HG03064 (cell line): Measurements from ENCODE around the gene E2F3.

Experiments
- ATAC-seq: cut with Tn5 transposase; IDR thresholded peaks from one replicate; pipeline ENCODE4 v1.9.1; 2021; ENCODE audit warnings: low read depth; ENCODE audit not compliant: unreplicated experiment

Gene E2F3

DNA sequence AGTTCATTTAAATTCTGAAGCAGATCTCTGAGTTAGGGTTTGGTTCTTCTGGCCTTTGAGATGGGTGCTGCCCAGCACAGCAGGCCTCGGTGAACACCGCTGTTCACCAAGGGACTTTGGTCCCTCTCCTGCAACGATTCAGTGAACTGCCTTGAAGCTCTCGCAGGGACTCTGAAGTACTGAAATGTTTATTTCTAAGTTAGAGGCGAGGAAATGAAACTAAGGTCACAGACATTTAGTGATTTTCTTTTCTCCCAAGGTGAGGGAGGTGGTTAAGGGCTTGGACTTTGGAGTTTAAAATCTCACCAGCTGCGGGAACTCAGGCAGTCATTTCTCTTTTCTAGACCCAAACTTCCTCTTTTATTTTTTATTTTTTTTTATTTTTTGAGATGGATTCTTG is 26.2 kb downstream of the E2F3 start:
- ATAC-seq = peak; percentile 92

DNA sequence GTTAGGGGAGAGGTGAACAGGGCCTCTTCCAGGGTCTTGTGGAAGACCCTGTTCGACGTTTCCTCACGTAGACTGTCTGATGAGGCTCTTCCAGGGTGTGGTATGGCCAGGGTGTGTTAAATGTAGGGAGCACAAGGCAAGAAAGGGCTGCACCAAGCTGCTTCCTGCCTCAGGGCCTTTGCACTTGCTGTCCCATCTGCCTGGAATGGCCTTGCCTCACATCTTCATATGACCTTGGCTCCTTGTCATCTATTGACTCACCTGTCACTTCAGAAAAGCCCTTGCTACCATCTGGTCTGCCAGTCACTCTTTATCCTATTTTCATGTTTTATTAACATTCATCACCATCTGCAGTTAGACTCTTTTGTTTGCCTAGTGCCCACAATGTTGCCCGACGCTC is 31.0 kb downstream of the E2F3 start:
- ATAC-seq = no peak

DNA sequence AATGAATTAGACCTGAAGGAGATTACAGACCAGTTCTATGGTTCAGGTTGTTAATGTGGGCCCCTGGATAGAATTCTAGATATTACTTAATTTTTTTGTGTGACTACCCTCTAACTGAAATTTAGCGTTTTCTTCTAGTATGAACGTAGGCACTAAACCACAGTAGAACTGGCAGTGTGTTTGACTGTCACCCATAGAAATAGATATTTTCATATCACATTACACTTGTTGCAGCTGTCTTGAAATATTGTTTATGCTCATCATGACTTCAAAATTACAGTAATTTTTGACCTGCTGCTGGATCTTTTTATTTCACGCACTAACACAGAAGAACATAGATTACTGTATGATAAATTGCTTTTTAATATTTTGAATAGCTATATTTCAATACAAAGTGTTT is 31.6 kb downstream of the E2F3 start:
- no peak for ATAC-seq

DNA sequence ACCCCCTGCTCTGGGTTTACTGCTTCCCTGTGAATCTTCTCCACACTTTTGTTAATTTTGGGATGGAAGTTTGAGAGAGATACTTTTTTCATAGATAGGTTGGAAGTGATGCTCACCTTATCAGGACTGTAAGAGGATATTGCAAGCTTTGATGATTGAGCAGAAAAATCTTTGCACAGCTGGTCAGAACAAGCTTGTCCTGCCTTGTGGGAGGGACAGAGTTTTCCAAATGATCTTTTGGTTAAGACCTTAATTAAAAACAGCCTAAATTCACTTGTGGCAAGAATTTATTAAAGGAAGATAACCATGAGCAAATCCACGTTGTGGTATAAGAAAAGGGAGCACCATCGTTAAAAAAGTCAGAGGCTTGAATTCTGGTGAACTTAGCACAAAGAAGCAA is 32.2 kb downstream of the E2F3 start:
- ATAC-seq = no peak

DNA sequence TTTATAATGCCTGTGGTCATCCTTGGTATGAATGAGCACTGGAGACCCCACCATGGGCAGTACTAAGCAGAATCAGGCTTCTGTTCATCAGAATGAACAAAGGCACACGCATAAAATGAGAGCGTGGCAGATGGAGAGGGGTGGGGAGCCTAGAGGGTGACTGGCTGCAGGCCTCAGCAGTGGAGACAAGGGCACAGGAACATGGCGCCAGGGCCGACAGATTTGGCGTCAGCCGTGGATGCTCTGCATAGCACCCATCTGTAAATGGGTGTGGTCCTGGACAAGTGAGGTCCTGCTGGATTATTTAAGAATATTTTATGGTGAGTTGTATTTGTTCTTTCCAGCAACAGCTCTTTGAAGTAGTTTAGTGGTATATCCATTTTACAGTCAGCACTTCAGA is 33.1 kb downstream of the E2F3 start:
- no peak for ATAC-seq

DNA sequence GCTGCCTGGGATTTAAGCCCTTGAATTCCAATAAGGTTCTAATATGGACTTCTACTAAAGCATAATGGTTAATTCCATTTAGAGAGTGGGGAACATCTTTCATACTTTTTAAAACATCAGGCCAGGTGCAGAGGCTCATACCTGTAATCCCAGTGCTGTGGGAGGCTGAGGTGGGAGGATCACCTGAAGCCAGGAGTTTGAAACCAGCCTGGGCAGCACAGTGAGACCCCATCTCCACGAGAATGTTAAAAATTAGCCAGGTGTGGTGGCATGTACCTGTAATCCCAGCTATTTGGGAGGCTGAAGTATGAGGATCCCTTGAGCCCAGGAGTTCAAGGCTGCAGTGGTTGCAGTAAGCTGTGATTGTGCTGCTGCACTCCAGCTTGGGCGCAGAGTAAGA is 35.0 kb downstream of the E2F3 start:
- ATAC-seq = no peak

DNA sequence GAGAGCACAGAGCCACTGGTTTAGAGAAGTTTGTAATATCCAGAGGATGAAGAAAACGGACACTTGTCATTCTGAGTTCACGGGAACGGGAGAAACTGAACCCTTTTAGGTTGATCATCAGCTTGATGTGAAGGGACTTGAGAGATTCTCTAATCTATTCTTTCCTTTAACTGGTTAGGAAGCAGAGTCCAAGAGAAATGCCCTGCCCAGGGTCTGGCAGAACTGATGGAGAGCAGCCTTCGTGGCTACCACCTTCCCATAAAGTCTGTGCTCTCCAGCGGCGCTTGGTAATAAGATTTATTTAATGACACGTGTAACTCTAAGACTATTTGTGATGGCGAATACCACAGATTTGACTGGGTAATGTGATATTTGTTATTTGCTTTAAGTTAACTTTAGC is 36.0 kb downstream of the E2F3 start:
- no peak for ATAC-seq

DNA sequence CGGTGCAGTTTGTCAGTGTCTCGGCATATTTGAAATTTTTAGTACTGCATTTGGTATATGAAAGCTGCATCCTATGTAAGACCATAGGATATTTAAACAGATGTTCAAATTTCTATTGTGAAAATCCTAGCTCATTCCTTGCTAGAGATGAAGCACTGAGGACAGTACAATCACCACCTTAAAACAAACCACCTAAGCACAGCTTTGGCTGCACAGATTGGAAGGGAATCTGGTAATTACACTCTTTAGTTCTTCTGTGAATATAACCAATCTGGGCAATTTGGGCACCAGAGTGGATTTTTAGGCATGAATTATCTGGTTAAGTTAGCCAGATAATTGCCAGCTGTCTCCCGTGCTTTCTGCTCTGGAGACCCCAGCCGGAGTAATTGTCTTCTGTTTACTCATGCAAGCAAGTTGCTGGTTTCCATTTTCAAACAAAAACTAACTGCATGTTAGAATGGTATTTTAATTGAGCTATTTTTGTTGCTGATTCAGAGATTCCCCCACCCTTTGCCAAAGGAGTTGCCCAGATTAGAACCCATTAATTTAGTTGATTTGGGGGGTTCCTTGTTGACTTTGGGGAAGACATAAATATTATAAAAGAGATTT is 36.9 kb downstream of the E2F3 start:
- no peak for ATAC-seq

DNA sequence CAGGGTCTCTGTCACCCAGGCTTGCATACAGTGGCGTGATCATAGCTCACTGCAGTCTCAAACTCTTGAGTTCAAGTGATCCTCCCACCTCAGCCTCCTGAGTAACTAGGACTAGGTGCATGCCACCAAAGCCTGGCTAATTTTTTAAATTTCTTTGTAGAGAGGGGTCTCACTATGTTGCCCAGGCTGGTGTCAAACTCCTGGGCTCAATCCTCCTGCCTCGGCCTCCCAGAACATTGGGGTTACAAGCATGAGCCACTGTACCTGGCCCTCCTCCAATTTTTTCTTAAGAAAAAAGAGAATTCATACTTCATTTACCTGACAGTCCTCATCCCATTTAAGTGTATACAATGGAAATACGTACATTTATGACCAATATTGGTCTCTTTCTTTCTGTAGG is 37.9 kb downstream of the E2F3 start:
- no peak for ATAC-seq

DNA sequence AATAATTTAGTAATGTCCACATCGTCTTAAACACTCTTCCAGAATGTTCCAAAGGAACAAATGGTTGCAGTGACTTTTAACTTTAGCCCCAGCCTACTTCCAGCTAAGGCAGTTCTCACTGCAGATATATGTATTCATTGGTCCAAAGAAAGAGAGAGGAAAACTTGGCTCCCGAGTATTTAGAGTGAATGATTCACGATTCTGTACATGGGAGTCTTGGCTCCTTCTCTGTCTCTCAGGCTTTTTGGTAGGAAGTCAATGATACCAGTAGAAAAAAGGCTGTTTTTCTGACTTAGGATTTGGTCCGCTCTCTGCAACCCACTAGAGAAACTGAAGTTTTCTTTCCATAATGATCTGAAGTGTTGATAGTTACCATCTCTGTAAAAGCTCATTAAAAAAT is 38.6 kb downstream of the E2F3 start:
- ATAC-seq = no peak

DNA sequence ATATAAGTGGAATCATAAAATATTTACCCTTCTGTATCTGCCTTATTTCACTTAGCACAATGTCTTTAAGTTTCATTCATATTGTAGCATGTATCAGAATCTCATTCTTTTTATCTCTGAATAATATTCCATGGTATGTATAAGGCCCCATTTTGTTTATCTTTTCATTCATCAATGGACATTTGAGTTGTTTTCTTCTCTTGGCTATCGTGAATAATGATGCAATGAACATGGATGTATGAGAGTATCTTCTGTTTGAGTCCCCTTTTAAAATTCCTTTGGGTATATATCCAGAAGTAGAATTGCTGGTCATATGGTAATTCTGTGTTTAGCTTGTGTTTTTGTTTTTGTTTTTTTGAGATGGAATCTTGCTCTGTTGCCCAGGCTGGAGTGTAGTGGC is 39.6 kb downstream of the E2F3 start:
- ATAC-seq = no peak

DNA sequence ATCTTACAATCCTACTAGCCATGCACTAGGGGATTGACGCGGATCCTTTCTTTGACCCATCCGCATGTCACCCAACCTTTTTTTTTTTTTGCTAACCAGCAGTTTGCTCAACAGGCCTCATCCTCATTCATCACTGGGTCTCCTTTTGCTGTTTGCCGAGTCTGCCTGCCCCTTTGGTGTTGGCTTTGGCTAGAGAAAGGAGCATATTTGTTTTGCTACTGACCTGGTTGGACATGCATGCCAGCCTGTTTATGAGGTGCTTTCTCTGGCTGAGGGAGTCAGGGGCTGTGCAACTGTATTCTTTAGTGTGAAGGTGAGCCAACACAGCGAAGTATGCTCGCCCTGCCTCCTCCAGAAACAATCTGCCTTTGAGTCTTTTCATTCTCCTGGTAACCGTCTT is 40.2 kb downstream of the E2F3 start:
- no peak for ATAC-seq

DNA sequence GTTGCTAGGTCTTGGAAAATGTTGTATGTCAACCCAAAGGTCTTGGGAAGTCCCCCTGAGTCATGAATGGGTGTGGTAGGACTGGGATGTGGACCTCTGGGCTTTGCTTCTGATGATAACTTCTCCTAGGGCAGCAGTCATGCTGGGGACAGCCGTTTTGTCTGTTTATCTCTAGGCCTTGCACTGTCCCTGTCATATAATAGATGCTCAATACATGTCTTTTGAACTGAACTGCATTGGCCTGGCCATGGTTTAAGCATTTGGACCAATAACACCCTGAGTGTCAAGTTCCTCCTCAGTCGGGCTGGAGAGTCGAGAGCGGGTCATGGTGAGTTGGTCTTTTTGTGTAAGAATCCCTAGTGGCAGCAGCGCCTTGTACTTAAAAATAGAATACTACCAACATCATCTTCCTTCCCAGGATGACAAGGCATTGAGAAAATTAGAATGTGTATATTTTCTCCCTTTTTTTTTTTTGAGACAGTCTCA is 43.1 kb downstream of the E2F3 start:
- ATAC-seq = no peak

DNA sequence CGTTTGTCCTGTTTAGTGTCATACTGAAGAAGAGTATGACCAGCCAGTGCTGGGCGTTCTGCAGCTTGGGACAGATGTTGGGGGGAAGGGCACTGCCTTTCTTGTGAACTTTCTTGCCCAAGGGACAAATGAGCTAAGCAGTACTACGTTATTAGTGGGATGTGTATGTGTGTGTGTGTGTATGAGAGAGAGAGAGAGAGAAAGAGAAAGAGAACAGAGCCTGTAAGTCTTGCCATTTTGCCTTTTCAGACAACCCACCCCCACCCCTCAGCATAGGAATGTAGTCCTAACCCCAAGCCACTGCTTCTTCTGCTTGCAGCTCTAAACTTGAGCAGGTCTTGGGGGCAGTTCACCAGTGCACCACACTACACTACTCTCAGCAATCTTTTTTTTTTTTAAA is 45.5 kb downstream of the E2F3 start:
- no peak for ATAC-seq

DNA sequence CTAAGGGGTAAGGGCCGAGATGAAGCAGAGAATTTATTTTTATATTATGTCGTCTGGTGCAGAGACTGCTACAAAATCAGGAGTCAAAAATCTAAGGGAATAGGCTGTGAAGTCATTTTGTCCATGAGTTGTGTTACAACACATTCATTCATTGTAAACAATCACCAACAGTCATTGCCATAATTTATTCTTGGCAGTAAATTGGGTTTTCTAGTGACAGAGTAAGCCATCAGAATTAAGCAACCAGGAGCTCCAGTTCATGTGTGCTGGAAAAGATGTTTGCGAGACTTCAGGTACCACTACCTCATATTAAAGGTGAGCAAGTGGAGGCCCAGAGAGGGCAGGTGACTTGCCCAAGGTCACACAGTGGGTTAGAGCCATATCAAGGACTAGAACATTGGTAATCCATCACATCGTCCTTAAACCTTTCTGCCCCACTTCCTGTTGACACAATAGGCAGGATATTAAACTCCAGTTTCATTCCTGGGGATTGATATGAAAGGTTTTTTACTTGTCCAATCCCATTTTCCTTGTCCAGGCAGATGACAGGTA is 46.0 kb downstream of the E2F3 start:
- ATAC-seq = no peak

DNA sequence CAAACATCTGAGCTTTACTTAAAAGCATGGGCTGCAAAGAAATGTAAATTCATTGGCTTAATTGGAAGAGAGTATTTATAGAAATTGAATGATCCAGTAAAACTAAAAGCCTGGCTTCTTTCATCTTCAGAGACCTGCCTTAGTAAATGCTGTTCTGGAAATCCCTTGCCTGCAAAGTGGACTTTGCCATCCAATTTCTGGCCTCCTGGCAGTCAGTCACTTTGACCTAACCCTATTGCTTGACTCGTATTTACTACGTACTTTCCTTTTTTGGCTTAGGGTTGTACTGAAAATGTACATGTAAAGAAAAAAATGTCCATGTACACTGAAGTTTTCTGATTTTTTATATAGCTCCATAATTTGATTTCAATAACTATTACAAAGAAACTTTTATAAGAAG is 47.1 kb downstream of the E2F3 start:
- no peak for ATAC-seq

DNA sequence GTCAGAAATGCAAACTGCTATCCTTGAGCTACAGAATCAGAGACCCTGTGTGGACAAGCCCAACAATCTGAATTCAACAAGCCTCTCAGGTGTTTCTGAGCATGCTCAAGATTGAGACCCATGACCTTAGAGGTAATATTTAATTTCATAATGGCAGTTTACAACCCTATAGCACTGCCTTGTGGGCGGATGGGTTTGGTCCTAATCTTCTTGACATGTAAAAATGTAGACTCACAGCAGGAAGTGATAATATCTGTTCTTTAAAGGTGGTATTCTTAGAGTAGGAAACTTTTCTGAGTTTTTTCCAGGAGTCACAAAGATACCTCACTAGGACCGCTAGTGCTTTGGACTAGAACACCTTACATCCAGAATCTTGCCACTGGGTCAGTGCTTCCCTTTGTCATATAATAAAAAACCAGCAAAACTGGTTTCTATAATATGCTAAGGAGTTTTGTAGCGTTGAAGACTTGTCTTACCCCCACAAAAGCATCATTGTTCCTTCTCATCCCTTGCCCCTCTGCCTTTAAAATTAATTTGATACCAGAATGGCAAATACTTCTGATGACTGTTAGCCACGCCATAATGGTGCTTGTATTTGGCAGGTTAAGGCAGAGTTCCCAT is 52.6 kb downstream of the E2F3 start:
- no peak for ATAC-seq

DNA sequence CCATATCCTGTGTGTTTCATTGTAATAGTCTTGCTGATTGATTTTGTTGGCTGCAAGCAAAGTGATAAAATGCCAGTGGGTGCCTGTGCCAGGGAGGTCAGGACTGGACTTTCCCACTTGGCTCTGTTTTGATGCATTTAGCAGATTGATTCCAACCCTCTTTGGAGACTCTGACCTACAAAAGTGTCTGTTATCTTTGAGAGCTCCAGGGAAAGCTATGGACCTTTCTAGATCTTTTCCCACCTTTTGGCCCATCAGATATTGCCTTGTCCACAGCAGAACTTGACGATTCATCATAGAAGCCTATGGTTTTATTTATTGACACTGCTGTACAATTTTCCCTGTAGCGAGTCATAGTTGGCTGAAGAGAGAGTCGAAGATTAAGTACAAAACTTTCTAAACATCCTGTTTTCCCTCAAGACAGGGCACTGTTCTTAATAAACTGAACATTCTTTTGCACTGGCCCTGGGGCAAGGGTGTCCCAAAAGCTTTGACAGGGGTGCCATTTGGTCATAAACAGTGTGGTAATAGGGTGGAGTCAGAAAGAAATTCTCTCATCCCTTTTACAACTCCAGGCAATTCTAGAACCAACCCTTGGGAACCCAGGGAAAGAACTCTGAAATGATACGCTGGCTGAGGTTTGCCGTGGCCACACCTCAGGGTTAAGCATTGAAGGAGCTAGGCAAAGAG is 53.7 kb downstream of the E2F3 start:
- no peak for ATAC-seq

DNA sequence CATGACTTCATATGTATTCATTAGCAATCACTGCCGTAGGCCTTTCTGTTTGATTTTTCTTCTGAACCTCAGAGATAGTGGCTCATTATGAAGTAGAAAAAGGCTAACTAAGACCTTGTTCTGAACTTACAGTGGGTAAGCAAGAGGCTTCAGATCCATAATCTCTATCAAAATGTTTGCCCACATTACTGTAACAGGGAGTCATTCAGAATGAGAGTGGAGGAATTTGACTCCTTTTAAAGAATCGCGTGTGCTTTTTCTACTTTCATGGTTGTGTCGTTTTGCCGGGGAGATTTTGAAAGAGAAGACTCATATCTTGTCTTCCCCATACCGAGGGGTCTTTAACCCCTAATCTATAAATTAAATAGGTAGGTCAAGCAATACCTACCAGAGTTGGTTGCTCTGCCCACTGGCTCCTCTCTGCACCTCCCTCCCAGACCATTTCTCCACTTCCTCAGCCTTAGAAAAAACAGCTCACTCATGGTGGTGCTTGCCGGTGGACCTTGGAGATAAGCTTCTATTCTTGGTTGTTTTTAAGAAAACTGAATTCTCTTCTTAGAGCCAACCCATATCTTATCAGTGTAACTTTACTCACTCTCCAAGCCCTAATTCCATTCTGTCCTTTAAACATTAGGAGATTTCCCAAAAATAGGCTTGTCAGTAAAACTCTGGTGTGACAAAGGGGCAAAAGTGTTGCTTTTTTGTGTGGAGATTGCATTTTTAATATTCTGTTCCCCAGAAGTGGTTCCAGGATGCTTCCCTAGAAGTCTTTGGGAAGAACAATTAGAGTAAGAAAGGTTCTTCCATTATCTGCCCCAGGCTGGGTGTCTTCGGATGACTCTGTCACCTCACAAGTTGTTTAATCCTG is 56.6 kb downstream of the E2F3 start:
- no peak for ATAC-seq

DNA sequence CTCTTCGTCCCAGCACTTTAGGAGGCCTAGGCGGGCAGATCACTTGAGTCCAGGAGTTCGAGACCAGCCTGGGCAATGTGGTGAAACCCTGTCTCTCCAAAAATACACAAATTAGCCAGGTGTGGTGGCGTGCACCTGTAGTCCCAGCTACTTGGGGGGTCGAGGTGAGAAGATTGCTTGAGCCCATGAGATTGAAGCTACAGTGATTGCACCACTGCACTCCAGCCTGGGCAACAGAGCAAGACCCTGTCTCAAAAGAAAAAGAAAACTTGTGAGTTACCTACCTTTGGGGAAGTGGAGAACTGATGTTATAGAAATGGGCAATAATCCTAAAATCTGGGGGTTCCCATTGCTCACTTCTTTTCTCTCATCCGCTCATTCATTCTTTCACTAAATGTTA is 58.0 kb downstream of the E2F3 start:
- no peak for ATAC-seq

DNA sequence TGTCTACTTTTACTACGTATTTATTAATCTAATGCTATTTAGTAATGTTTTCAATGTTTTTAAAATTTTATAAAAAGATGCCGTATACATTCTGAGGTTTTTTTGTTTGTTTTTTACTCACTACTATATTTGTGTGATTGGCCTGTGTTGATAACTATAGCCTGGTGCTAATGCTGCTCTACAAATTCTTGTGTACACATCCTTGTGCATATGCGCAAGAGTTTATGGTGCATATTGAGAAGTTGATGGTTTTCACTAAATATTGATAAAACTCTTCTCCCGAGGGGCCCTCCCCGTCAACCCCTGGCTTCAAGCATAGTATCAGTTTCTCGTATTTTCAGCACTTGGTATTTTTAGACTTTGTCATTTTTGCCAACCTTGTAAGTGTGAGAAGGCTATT is 59.9 kb downstream of the E2F3 start:
- ATAC-seq = no peak
